ENCODE results near the gene EPHA8.

- TF ChIP-seq CTCF (conservative IDR thresholded peaks at IDR 0.05 in 1 of 2, IDR thresholded peaks at IDR 0.05 in 1 of 2; ENCODE audit: extremely low read depth in 1 of 2, insufficient read depth in 1 of 2, low read depth in 1 of 2, low read length in 2 of 2) (no peak), EZH2 (IDR thresholded peaks at IDR 0.05; ENCODE audit: borderline replicate concordance, low read length) (no peak)
Observed at GRCh38 chr1:22555371-22555656, 8.0 kb upstream of the EPHA8 start.
